Type B pancreatic cell (in vitro differentiated cells): ENCODE data around the gene FHOD3. TPM values are rescaled to one million over a fixed set of nuclear protein-coding genes. Genes with fewer than 3 reads are reported as not detected.

Experiments
- DNase-seq: peaks from one replicate; pipeline ENCODE4 v3.0.0; 2021; ENCODE audit warnings: mixed read lengths; ENCODE audit not compliant: unreplicated experiment; ENCODE audit errors: extremely low spot score
- H3K27ac Mint-ChIP-seq: 2 replicates; pipeline ENCODE4 v1.8.0; 2021; ENCODE audit warnings: mild to moderate bottlenecking, mixed read lengths
- H3K27me3 Mint-ChIP-seq: 2 replicates; pipeline ENCODE4 v1.8.0; 2021; ENCODE audit warnings: mixed read lengths
- H3K36me3 Mint-ChIP-seq: 2 replicates; pipeline ENCODE4 v1.8.0; 2021; ENCODE audit warnings: mixed read lengths
- H3K4me1 Mint-ChIP-seq: one replicate; pipeline ENCODE4 v1.8.0; 2021; ENCODE audit warnings: mixed read lengths; ENCODE audit not compliant: unreplicated experiment
- H3K4me3 Mint-ChIP-seq: 2 replicates; pipeline ENCODE4 v1.8.0; 2021; ENCODE audit warnings: mild to moderate bottlenecking, mixed read lengths
- H3K9me3 Mint-ChIP-seq: 2 replicates; pipeline ENCODE4 v1.8.0; 2021; ENCODE audit warnings: mixed read lengths
- CTCF ChIP-seq: fragments of 200-600 bp; sonication (generic); conservative IDR thresholded peaks from 2 replicates; pipeline ENCODE4 v1.5.0; 2021; ENCODE audit warnings: antibody characterized with exemption, mild to moderate bottlenecking
- total RNA-seq: library from RNA; stranded (reverse); gene quantifications from 2 replicates; pipeline ENCODE4 v1.2.1, GENCODE V29; 2021; ENCODE audit warnings: low replicate concordance

Gene FHOD3
- total RNA-seq, 1 donor from 2014 or later: 5.3 TPM

DNA sequence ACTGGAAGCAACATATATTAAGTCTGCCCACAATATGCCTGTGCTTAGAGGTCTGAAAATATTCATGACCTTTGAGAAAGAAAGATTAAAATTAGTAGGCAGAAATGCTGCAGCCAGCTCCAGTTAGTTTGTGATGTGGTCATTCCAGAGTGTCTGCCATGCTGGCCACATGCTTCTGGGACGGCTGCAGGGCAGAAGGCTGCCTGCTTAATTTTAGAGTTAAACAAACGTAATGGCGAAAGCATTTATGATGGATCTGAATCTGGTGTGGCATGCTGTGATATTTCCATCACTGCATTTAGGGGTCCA, 95.4 kb downstream of the FHOD3 start:
- no peak overlapping the region for H3K27ac Mint-ChIP-seq
- peaks cover 12% of the 10 kb centered on the region for H3K9me3 Mint-ChIP-seq
- no peak overlapping the region for H3K4me3 Mint-ChIP-seq
- H3K4me1 Mint-ChIP-seq: no peaks in the 10 kb centered on the region
- H3K27me3 Mint-ChIP-seq: peaks cover 5% of the 10 kb centered on the region
- TF ChIP-seq CTCF: no peak
- no peak for DNase-seq
- peaks cover 6% of the 10 kb centered on the region for H3K36me3 Mint-ChIP-seq

DNA sequence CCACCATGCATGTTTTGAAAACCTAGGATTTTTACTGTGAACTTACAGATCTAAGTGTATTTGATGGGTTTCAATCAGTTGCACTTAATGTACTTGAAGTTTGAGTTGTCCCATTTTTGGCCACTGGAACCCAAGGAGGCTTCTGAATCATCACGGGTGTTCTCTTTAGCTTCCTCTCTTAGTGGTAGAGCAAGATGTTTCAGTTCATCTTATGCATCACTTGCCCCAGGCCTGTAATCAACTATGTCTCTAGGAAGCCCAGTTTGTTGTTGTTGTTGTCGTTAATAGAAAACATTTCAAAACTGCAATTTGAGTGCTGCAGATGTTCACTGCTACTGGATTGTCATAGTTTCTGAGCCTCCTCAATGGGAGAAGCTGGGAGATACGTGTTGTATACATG, 97.0 kb downstream of the FHOD3 start:
- Mint-ChIP-seq H3K27ac (no peak overlapping the region), H3K4me3 (no peak overlapping the region), H3K36me3 (peaks cover 6% of the 10 kb centered on the region), H3K27me3 (peaks cover 1% of the 10 kb centered on the region), H3K9me3 (peaks cover 12% of the 10 kb centered on the region), H3K4me1 (no peaks in the 10 kb centered on the region)
- TF ChIP-seq CTCF: no peak
- no peak for DNase-seq

GRCh38 chr18:36396190-36396589, 98.7 kb downstream of the FHOD3 start:
- H3K4me3 Mint-ChIP-seq: no peak overlapping the region
- H3K9me3 Mint-ChIP-seq: peaks cover 16% of the 10 kb centered on the region
- no peaks in the 10 kb centered on the region for H3K4me1 Mint-ChIP-seq
- peaks cover 6% of the 10 kb centered on the region for H3K36me3 Mint-ChIP-seq
- no peak overlapping the region for H3K27ac Mint-ChIP-seq
- DNase-seq: no peak
- no peak for TF ChIP-seq CTCF
- no peaks in the 10 kb centered on the region for H3K27me3 Mint-ChIP-seq

DNA sequence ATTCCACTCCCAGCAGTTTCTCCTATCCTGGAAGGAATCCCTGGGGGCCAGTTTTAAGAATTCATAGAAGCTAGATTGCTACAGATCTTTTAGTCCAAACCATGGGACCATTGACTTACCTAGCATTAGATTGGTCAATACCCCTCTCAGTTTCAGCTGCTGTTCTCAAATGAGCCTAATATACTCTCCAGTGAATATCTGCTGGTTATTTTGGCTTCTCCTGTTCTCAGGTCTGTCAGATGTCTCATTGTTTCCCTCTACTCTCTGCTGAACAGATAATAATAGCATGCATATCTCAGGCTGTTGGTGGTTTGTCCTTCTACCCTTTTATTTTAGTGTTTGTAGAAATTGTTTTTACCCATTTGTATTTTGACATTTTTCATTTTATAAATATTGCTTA, 99.5 kb downstream of the FHOD3 start:
- H3K27me3 Mint-ChIP-seq: no peaks in the 10 kb centered on the region
- peaks cover 6% of the 10 kb centered on the region for H3K36me3 Mint-ChIP-seq
- peaks cover 16% of the 10 kb centered on the region for H3K9me3 Mint-ChIP-seq
- no peak for TF ChIP-seq CTCF
- H3K27ac Mint-ChIP-seq: no peak overlapping the region
- DNase-seq: no peak
- H3K4me1 Mint-ChIP-seq: no peaks in the 10 kb centered on the region
- H3K4me3 Mint-ChIP-seq: no peak overlapping the region

DNA sequence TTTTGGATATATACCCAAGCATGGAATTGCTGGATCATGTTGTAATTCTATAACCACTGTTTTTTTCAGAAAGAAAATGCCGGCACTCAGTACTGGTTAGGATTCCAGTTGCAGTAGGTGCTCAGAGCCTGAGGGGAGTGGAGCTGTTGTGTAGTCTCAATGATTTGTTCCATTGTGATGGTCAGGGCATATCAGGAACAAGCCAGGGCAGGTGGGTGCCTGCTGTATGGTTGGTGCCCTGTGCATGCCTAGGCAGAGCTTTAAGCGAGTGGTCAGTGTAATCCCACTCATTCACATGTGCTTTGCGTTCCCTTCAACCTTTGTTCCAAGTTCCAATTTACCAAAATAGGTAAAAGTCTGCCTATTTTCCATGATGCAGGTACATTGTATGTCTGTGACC, 100.9 kb downstream of the FHOD3 start:
- TF ChIP-seq CTCF: no peak
- Mint-ChIP-seq H3K36me3 (peaks cover 6% of the 10 kb centered on the region), H3K9me3 (peaks cover 16% of the 10 kb centered on the region), H3K4me3 (no peak overlapping the region), H3K4me1 (peaks cover 3% of the 10 kb centered on the region), H3K27me3 (no peaks in the 10 kb centered on the region), H3K27ac (no peak overlapping the region)
- no peak for DNase-seq

DNA sequence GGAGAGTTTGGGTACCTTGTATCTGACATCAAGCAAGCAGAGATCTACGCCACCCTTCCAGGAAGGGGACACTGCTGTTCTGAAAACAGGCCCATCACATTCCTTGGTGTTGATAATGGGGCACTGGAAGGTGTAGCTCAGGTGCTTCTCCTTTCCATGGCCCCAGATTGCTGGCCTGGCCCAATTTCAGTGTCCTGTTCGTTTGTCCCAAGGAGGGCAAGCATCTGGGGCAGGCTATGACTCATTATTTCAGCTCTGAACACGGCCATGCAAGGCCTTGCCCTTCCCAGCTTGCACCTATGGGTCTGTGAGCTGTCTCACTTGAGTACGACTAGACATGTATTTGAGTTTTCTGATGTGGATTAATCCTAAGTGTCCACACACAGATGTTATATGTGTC, 101.5 kb downstream of the FHOD3 start:
- H3K36me3 Mint-ChIP-seq: peaks cover 2% of the 10 kb centered on the region
- no peak for TF ChIP-seq CTCF
- H3K4me3 Mint-ChIP-seq: no peak overlapping the region
- H3K9me3 Mint-ChIP-seq: peaks cover 11% of the 10 kb centered on the region
- peaks cover 7% of the 10 kb centered on the region for H3K4me1 Mint-ChIP-seq
- no peak overlapping the region for H3K27ac Mint-ChIP-seq
- H3K27me3 Mint-ChIP-seq: no peaks in the 10 kb centered on the region
- no peak for DNase-seq
